HG02973 (cell line): ENCODE data around the gene TACO1.

Source experiments
- ATAC-seq: cut with Tn5 transposase; IDR thresholded peaks from one replicate; pipeline ENCODE4 v1.9.1; 2021; ENCODE audit warnings: moderate library complexity; ENCODE audit not compliant: unreplicated experiment

Gene TACO1

DNA sequence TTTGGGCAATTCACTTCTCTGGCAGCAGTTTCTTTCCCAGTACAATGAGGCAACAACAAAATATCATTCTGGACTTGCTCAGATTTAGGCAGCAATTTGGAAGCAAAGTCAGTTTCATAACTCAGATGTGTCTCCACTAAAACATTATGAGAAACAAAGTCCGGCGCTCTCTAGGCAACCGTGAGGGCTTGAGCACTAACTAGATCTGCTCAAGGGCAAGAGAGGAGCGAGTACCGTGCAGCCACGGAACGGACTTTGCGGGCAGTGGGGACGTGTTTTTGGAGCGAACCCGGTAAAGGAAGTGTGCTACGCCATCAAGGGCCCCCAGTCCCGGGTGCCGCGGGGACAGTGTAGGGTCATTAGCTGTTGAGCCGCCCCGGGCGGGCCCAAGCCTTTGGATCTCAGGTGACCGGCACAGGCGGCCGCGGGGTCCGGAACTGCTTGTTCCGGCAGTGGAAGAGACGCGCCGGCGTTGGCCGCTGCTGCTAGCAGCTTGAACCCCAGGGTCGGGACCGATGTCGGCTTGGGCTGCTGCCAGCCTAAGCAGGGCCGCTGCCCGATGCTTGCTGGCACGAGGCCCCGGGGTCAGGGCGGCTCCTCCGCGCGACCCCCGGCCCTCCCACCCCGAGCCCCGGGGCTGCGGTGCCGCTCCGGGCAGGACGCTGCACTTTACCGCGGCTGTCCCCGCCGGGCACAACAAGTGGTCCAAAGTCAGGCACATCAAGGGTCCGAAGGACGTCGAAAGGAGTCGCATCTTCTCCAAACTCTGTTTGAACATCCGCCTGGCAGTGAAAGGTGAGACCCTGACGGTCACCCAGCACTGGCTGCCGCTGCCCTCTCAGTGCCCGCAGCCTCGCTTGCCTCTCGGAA is at the start of gene TACO1:
Gene TACO1, plus strand, starts transcription at position 327 of the 870 bp plus-strand sequence. Its CDS starts 189 bp downstream, at position 516.
- peak; percentile 76 for ATAC-seq

DNA sequence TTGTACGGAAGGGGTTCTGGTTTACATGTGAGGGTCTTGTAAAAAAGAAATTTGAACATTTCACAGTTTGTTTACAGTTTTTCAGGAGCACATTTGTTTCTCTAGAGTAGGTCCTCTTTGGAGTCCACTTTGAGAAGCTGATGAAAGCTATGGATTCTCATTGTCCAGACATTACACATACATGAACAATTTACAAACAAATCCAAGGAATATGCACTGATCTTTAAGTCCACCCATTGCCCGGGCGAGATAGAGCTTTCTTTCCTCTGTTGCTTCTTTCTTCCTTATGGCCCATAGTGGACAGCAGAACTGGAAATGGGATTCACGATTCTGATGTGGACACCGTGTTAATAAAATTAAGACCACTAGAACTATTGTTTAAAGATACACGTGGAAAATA is 48.5 kb upstream of the TACO1 start:
- no peak for ATAC-seq

DNA sequence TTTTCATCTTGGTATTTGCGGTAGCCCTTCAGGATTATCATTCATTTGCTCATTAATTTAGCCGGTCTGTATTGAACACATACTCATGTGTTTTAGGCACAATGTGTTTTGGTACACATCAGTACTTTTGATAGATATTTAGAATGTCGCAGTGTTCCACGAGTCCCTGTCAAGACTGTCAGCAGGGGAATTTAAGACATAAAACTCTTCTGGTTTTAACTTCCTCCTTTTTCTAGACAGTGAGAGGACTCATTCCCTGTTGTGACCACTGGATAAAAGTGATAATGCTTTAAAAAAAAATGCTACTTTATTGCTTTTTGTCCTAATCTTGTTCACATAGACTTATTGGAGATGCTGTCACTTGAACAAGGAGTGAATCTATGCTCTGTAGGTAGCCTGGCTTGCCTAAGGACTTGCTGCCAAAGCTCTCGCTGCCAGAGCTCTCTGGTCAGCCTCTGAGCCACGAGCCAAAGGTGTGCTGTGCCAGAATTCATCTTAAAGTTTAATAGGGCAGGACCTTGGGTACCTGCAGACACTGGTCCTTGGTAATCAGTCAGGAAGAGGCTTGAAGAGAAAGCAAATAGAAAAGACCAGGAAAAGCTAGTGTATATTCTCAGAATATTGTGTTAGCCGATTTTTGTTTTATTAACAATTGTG is 45.1 kb upstream of the TACO1 start:
- no peak for ATAC-seq

DNA sequence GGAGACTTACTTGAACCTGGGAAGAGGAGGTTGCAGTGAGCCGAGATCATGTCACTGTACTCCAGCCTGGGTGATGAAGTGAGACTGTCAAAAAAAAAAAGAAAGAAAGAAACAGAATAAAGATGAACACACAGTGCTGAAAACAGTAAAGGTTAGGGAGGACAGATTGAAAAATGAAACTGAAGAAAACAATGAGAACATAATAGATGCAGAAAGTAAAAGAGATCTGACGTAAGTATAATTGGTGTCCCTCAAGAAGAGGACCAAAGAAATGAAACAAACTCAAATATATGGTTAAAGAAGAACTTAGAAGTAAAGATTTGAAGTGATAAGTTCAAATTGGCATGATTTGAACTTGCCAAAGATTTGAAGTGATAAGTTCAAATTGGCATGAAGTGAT is 43.3 kb upstream of the TACO1 start:
- ATAC-seq, result no peak

DNA sequence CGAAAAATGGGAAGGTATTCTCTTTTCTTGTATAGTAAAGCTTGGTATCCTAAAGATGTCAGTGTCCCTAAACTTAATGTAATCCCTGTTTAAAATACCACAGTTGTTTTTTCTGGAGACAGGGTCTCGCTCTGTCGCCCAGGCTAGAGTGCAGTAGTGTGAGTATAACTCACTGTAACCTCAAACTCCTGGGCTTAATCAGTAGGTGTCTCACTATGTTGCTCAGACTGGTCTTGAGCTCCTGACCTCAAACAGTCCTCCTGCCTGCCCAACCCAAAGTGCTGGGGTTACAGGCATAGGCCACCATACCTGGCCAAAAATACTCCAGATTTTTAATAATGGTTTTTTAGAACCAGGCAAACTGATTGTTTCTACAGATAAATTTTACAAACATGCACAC is 42.3 kb upstream of the TACO1 start:
- ATAC-seq, result no peak

DNA sequence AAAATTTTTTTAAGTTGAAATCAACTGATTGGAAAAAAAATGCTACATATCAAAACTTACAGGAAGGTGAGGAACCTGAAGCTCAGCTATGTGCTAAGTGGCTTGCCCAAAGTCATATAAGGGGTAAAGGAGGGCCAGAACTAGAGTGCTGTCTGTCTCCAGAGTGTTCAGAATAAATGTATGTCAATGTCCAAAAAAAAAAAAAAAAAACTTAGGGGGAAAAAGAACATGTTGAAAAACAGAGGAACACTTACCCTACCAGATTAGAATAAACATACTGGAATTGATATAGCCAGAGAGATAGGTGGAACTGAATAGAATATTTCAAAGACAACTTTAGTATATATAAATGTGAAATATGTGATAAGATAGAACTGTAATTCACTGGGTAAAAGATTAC is 38.9 kb upstream of the TACO1 start:
- no peak for ATAC-seq

DNA sequence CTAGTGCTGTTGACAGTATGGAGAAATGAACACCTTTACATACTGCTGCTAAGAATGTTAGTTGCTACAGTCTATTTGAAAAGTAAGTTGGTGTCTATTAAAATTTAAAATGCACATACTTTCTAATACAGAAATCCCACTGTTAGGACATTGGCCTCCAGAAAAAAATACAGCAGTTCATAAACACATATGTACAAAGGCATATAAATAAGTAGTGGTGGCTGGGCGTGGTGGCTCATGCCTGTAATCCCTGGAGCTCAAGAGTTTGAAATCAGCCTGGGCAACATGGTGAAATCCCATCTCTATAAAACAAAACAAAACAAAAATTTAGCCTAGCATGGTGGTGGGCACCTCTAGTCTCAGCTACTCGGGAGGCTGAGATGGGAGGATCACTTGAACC is 37.4 kb upstream of the TACO1 start:
- ATAC-seq, result no peak

DNA sequence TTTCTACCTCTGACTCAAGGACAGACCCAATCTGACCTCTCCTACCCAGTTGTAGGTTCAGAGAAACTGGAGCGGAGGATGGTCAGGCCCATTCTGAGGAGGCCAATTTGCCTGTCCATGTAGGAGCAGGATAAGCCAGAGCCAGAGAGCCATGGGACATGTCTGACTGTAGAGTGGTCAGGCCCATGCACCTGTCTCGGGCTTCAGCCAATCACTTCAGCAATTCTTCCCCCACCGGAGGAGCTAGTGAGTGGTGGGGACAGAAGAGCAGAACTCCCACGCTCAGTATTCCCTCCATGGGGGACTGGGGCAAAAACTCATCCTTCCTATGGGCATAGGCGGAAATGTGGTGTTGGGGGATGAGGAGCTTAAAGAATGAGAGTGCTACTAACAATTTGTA is 36.1 kb upstream of the TACO1 start:
- no peak for ATAC-seq

DNA sequence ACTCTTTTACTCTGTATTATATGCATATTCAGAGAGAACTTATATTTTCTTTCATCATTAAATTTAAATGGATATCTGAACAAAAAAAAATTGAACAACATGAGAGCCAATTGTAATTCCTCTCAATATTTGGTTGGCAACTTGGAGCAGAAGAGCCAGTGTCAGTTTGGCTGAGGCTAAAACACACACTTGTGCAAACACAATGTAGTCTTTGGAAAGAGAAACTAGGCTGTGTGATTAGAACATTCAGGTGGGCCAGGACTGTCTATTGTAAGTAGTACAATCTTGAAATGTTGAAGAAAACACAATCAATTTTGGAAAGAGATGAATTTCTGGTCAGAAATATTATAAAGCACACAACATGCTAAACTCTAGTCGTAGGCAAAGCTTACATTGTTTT is 33.5 kb upstream of the TACO1 start:
- no peak for ATAC-seq

DNA sequence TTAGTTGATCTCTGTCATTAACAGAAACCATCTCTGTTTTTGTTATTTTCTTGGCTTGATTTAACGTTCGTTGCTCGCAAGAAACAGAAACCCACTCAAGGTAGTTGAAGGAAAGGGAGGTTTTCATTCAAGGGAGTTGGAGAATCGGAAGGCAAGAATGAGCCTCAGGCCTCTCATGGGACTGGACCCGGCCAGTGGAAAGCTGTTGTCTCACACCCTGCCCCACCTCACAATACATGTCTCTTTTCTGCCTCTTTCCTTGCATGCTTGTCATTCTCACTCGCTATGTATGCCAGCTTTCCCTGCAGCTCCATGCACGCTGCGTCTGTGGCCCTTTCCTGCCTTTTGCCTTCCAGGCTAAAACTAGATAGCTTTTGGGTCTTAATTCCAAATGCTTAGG is 32.1 kb upstream of the TACO1 start:
- ATAC-seq, result no peak

DNA sequence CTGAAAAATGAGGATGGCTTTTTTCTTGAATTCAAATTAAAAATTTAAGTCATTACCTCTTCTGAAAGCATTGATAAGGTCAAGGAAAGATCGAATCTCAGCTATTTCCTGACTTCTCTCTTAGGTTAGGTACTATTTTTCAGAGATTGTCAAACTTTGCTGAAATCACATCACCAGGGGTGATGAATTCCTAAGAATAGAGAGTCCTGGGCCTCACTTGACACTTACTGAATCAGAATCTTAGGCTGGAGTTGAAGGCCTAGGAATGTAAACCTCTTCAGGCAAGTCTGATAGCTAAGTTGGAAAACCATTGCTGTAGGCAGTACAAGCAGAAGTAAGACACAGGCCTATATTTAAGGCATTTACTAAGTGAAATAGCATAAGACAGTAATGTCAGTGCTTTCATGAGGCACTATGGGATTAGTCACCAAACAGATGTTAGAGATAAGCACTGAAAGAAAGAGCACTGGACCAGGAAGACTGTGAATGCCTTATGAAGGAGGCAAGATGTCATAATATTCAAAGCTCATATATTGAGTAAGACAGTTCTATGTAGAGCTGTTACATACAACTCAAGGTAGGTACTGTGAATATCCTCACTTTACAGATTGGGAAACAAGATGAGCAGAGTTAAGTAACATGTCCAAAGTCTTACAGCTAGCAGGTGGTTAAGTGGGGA is 28.9 kb upstream of the TACO1 start:
- no peak for ATAC-seq

DNA sequence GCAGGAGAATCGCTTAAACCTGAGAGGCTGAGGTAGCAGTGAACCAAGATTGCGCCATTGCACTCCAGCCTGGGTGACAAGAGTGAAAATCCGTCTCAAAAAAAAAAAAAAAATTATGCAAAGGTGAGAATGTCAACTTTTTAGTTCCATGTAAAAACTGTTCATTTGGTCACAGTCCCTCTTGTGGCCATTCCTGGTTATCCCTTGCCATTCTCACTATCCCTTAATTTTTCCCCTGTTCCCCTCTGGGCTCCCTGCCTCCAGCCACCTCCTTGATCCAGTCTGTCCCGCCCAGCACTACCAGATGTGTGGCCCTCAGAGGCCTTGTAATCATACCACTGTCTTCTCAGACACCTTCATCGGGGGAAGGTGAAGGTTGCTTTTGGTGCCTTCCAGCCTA is 27.1 kb upstream of the TACO1 start:
- no peak for ATAC-seq

DNA sequence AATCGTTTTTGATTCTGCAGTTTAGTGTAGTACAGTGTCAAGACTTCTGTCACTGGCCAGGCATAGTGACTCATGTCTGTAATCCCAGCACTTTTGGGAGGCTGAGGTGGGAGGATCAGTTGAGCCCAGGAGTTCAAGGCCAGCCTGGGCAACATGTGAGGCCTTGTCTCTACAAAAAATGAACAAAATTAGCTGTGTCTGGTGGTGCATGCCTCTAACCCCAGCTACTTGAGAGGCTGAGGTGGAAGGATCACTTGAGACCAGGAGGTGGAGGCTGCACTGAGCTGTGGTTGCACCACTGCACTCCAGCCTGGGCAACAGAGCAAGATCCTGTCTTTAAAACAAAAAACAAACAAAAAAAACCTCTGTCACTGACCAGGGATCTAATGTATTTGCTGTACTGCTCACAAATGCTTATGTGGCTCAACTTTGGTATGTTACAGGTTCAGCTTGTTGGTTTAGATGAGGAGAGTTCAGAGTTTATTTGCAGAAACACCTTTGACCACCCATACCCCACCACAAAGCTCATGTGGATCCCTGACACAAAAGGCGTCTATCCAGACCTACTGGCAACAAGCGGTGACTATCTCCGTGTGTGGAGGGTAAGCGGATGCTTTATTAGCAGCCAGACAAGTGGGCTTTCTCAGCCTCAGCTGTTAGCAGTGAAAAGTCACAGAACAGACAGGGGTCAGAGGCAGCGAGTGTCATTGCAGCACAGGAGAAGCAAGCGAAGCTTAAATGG is 22.5 kb upstream of the TACO1 start:
- ATAC-seq, result no peak

DNA sequence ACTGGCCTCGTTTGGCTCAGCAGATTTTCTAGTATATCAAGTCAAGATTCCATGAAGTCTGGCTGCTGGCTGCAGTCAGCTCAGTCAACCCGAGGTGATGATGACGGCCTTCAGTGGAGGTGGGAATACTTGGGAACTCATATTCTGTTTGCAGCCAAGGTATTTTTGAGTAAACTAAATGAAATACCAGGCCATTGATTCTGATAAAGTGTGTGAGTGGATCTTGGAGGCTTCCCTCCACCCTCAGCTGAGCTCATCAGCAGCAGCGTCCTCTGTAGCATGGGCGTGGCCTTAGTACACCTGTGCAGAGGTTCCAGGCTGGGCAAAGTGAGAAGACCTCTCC is 22.0 kb upstream of the TACO1 start:
- ATAC-seq, result no peak

DNA sequence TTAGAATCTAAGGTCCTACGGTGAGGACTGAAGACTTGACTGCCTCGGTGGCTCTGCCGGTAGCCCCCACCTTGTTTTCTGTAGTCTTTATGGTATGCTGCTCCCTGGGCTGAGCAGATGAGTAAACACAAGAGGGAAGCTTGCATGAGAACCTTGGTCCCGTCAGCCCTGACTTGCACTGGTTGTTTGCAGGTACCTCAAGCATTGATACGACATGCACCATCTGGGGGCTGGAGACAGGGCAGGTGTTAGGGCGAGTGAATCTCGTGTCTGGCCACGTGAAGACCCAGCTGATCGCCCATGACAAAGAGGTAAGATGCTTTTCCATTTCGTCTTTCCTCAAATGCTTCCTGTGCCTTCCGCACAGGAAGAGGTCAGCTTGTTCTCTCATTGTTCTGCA is 21.1 kb upstream of the TACO1 start:
- ATAC-seq, result no peak

DNA sequence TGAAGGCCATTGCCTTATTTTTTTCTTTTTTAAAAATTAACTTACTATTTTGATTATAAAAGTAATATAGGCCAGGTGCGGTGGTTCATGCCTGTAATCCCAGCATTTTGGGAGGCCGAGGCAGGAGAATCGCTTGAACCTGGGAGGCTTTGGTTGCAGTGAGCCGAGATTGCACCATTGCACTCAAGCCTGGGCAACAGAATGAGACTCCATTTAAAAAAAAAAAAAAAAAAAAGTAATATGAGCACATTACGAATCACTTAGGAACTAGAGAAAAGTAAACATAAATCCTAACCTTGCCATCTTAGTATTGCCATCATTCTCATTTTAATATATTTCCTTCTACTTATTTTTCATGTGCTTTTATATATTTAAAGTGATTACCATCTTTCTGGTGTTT is 12.9 kb upstream of the TACO1 start:
- ATAC-seq, result no peak

DNA sequence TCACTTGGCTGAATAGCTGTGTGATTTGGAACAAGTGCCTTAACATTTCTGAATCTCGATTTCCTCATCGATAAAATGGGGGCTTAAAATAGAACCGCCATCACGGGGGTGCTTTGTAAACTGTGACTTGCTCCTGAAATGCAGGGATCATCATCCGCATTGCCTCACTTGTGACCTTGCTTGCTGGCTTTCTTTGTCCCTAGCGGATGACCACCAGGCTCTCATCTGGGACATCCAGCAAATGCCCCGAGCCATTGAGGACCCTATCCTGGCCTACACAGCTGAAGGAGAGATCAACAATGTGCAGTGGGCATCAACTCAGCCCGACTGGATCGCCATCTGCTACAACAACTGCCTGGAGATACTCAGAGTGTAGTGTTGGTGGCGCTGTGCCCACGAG is 11.9 kb upstream of the TACO1 start:
- no peak for ATAC-seq

DNA sequence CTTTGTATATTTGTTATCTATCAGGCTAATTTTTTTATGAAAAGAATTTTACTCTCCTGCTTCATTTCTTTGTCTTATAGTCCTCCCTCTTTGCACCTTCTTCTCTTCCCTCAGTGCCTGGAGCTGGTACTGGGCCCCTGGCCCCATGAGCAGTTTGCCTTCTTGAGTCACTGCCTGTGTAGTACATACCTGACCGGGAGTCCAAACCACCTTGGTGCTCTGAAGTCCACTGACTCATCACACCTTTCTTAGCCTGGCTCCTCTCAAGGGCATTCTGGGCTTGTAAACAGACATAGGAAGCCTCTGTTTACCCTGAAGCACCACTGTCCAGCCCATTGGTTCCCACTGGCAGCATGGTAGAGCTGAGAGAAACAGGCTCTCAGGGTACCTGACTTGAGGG is 11.0 kb upstream of the TACO1 start:
- no peak for ATAC-seq

DNA sequence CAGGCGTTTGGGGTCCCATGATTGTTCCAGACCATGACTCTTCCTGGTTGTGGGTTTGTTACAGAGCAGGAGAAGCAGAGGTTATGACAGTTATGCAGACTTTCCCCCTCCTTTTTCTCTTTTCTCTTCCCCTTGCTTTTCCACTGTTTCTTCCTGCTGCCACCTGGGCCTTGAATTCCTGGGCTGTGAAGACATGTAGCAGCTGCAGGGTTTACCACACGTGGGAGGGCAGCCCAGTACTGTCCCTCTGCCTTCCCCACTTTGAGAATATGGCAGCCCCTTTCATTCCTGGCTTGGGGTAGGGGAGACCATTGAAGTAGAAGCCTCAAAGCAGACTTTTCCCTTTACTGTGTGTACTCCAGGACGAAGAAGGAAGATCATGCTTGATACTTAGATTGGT is 7.9 kb upstream of the TACO1 start:
- no peak for ATAC-seq

DNA sequence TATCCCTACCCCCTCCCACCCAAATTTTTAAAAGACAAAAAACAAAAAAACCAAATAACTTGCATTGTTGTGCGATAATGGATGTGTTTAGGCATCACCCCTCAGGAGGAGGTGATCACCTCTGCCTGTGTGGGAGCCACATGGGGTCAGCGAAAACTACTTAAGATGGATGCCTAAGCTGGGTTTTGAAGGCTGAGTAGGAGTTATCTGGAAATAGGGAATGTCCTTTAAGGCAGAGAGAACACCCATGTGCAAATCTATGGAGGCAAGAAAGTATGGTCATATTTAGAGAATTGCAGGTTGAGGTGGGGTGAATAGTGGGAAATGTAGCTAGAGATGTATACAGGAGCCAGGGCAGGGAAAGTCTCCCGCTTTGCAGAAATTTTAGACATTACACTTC is 5.6 kb upstream of the TACO1 start:
- no peak for ATAC-seq

DNA sequence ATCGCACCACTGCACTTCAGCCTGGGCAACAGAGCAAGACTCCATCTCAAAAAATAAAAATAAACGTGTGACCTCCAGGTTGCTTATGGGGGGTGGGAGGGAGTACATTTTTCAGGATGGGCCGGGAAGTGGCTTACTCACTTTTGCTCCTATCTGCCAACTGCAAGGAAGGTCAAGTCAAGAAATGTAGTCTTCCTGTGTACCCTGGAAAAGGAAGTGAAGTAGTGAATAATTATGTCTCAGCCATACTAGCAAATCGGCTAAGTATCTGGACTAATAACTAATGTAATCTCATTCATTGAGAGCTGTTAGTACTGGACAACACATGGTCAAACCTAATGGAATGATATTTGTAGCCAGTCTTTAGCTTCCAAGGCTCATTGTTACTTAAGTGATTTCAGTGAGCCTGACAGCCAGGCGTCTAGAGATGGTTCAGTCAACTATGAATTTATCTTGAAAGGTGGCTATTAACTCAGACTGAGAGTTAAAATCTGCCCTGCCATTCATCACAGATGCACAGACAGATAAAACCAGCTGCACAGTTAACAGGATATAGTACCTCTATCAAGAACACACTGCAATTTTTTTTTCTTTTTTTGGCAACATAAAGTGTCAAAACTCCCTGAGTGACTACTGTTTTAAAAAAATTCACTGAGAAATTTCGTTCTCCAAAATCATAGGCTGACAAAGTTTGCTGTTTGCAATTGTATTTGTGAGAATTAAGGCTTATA is 3.7 kb upstream of the TACO1 start:
- ATAC-seq, result no peak
